GM21529 (cell line): ENCODE results near the gene LMAN2L.
"Not testable (repeated sequence)": the region's sequence is repeated elsewhere in the genome, so short reads cannot be mapped to it uniquely, and the experiment has no call there.

ENCODE experiments used
- ATAC-seq: cut with Tn5 transposase; IDR thresholded peaks from one replicate; pipeline ENCODE4 v1.9.1; 2021; ENCODE audit not compliant: unreplicated experiment

LMAN2L gene

GRCh38 chr2:96687711-96688640 is 51.9 kb downstream of the LMAN2L start:
- no peak for ATAC-seq

GRCh38 chr2:96687266-96687665 is 52.6 kb downstream of the LMAN2L start:
- ATAC-seq: no peak

DNA sequence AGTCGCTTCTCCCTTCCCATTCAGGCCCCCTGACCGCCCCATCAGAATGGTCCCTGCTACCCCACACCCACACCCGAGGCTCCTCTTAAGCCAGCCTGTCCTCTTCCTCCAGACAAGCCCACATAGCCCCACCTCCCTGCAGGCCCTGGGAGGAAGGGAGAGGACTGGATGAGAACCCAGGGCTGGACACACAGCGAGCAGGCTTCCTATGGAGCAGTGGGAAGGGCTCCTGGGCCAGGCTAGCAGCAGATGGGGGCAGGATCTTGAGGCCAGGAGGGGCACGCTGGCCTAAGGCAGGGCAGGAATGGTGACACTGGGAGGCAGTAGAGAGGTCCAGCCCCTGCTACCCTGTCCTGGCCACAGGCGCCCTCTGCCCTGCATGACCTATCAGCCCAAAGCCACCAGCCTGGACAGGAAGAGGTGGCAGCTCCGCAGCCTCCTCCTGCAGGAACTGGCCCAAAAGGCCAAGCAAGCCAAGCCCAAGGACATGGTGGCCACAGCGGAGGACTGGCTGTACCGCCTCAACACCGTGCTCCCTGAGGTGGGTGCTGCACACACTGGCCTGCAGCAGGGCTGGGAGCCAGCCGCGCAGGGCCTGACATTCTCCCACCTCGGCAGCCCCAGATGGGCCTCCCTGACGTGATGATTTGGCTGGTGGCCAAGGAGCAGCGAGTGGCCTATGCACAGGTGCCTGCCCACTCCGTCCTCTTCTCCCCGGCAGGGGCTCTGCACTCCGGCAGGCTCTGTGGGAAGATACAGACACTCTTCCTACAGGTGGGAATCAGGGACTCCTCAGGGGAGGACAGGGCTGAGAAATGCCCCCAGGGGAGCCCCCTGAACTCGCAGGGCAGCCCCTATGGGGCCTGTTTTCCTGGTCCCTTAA is 54.0 kb downstream of the LMAN2L start:
- no peak for ATAC-seq

- ATAC-seq: no peak
These were observed 54.8 kb downstream of the LMAN2L start for GRCh38 chr2:96684883-96685576.

DNA sequence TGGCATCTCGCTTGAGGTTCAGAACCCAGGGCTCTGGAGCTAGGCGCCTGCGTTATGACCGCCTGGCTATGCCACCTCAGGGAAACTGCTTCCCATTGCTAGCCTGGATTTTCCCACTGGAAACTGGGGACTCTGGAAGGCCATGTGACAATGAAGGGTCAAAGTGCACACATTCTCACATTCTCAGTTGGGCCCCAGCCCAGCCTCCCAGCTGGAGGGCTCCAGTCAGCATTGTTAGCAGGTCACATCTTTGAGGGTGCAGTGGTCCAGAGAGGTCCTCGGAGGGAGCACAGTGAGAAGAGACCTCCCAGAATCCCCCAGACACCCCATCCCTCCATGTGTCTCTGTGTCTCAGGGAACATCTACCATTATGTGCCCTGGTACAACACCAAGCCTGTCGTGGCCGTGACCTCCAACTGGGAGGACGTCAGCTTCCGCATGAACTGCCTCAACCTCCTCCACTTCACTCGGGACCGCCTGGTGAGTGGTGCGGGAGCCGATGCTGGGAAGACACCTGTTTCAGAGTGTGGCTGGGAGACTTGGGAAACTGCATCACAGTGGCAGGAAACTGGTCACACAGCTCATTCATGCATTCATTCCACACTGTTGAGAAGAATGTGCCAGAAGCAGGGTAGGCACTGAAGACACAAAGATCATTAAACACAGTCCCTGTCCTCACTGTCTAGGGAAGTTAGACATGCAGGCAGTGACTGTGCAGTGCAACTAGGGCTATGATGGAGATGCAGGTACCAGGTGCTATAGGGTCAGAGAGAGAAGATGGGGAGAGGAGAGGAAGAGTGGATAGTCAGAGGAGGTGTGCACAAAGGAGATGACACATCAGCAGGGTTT is 55.7 kb downstream of the LMAN2L start:
- ATAC-seq: no peak

GRCh38 chr2:96683307-96683706 is 56.6 kb downstream of the LMAN2L start:
- ATAC-seq: no peak

- ATAC-seq: no peak
These were observed 58.3 kb downstream of the LMAN2L start for GRCh38 chr2:96681540-96681939.

DNA sequence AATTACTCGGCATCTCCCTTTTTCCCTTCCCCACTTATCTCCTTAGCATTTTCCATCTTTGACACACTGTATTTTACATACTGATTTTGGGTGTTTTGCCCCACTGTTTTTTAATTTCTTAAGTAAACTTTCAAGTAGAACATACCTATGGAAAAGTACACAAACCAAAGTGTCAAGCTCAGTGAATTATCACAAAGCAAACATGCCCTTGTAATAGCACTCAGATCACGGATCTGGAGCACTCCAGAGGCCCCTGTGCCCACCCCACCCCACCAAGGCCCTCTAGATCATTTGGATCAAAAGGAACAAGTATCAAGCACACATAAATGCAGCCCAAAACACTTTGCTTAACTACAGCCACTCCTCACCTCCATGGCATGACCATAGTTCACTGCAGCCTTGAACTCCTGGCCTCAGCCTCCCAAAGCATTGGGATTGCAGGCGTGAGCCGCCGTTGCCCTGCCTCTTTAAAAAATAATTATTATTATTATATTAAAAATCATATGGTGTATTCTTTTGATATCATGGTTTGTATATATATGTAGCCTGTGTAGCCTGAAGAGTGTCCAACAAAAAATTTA is 59.2 kb downstream of the LMAN2L start:
- ATAC-seq: no peak

- ATAC-seq: no peak
These were observed 60.0 kb downstream of the LMAN2L start for GRCh38 chr2:96679848-96680247.

- ATAC-seq: no peak
These were observed 70.2 kb downstream of the LMAN2L start for GRCh38 chr2:96669539-96670215.

GRCh38 chr2:96668771-96669170 is 71.1 kb downstream of the LMAN2L start:
- no peak for ATAC-seq

DNA sequence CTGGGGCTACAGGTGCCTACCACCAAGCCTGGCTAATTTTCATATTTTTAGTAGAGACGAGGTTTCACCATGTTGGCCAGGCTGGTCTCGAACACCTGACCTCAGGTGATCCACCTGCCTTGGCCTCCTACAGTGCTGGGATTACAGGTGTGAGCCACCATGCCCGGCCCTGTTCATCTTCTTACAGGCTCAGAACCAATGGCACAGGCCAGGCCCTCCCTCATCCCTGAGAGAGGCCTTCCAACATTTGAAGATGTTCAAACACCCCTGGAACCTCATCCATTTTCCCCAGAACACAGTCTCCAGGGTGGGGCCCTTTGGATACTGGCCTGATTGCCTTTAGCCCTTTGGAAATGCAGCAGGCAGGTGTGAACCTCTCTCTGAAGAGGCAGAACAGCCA is 74.1 kb downstream of the LMAN2L start:
- not testable (repeated sequence) for ATAC-seq

GRCh38 chr2:96665083-96665569 is 74.7 kb downstream of the LMAN2L start:
- ATAC-seq: no peak

DNA sequence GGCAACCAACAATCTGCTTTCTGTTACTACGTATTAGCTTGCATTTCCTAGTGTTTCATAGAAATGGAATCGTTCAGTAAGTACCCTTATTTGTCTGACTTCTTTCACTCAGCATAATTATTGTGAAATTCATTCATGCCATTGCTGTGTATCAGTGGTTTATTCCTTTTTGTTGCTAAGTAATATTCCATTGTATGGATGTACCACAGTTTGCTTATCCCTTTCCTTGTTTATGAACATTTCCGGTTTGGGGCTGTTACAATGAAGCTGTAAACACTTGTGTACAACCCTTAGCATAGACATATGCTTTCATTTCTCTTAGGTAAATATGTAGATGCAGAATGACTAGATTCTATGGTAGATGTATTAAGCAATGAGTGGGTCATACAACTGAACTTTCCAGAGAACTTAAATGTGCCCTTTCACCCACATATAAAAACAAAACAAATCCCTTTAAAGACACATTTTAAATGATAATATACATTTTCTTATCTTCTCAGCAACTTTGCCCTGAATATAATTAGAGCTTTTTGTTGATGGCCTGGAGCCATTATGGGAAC is 75.4 kb downstream of the LMAN2L start:
- no peak for ATAC-seq

DNA sequence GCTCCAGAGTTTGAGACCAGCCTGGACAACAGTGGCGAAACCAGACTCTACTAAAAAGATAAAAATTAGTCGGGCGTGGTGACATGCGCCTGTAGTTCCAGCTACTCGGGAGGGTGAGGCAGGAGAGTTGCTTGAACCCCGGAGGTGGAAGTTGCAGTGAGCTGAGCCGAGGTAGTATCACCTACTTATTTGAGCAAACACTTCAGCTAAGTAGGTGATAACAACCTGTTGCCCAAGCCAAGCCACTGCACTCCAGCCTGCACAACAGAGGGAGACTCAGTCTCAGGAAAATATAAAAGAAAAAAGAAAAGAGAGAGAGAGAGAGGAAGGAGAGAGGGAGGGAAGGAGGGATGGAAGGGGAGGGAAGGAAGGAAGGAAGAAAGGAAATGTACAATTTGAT is 76.0 kb downstream of the LMAN2L start:
- ATAC-seq: no peak

DNA sequence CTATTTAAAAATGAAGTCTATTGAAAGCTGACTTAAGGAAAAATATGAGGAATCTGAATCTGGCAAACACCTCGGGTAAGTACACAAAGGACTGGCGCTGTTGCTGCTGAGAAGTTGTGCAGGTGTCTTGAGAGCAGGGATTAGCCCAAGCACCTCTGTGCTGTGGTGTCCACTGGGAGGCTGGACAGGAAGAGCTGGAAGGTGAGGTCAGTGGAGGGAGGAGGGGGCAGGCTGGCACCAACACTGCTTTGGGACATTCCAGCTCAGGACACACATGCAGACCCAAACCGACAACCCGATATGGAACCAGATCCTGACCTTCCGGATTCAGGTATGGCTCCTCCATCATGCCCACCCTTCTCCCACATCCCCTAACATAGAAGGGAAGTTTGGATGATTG is 76.7 kb downstream of the LMAN2L start:
- no peak for ATAC-seq

DNA sequence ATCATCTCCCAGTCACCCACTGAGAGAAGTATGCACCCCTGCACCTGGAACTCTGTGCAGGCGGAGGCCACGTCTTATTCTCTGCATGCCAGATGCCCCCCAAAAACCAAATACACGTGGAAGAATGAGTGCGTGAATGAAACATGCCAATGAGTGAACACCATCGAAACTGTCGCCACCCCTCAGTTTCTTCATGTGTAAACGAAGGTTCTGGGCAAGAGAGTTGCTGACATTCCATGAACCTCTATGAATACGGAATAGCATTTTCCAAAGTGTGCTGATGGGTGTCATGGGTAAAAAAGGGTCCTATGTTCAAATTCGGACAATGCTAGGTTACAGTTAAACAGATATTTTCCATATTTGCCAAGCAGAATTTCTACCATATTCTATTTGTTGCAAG is 77.5 kb downstream of the LMAN2L start:
- no peak for ATAC-seq

DNA sequence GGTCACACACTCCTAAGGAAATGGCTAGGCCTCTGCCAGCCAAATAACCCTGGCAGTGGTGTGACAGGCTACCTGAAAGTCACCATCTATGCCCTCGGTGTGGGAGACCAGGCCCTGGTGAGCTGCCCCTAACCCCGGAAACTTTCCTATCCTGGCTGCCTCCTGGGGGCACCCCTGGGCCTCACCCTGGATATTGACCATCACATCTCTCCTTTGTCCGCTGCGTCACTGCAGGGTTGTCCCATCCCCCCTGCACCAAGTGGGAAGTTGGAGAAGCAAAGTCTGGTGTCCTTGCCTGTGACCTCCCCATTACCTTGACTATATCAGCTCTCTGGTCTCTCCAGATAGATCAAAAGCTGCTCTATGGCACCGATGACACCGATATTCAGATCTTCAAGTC is 78.5 kb downstream of the LMAN2L start:
- no peak for ATAC-seq

- ATAC-seq: no peak
These were observed 83.3 kb downstream of the LMAN2L start for GRCh38 chr2:96656540-96656939.
